ENCODE data around the gene KANSL1L. TPM values are rescaled to one million over a fixed set of nuclear protein-coding genes. Genes with fewer than 3 reads are reported as not detected.

KANSL1L gene
- total RNA-seq, 1 donor from 2014 or later = 39.6 TPM

- H3K27ac ChIP-seq = no peak overlapping the region
- H3K4me3 ChIP-seq = no peak overlapping the region
- no peak for TF ChIP-seq CTCF (IDR thresholded peaks at IDR 0.05)
- H3K36me3 ChIP-seq = peaks cover 8 to 22% of the 10 kb centered on the region in 2 donors
- intact Hi-C loops (cut with DNase I) = no loop called here
- no peaks in the 10 kb centered on the region for H3K27me3 ChIP-seq
- DNase-seq (ENCODE audit: low spot score in 2 of 2) = no peak
- no peaks in the 10 kb centered on the region for H3K9me3 ChIP-seq
- H3K4me1 ChIP-seq = peaks cover 0 to 6% of the 10 kb centered on the region in 2 donors
Observed at GRCh38 chr2:210159059-210159458, 12.2 kb downstream of the KANSL1L start.

GRCh38 chr2:210158236-210158635, 13.0 kb downstream of the KANSL1L start:
- no peaks in the 10 kb centered on the region for H3K27me3 ChIP-seq
- no peak overlapping the region for H3K4me3 ChIP-seq
- DNase-seq (ENCODE audit: low spot score in 2 of 2) = no peak
- H3K9me3 ChIP-seq = no peaks in the 10 kb centered on the region
- no peak overlapping the region for H3K27ac ChIP-seq
- intact Hi-C loops (cut with DNase I) = no loop called here
- TF ChIP-seq CTCF (IDR thresholded peaks at IDR 0.05) = no peak
- peaks cover 0 to 6% of the 10 kb centered on the region in 2 donors for H3K4me1 ChIP-seq
- H3K36me3 ChIP-seq = peaks cover 16 to 28% of the 10 kb centered on the region in 2 donors

- Histone ChIP-seq H3K9me3 (no peaks in the 10 kb centered on the region), H3K27me3 (no peaks in the 10 kb centered on the region), H3K36me3 (peaks cover 23 to 34% of the 10 kb centered on the region in 2 donors), H3K4me1 (no peaks in the 10 kb centered on the region), H3K4me3 (no peak overlapping the region), H3K27ac (no peak overlapping the region)
- no peak for TF ChIP-seq CTCF (IDR thresholded peaks at IDR 0.05)
- intact Hi-C loops (cut with DNase I) = no loop called here
- DNase-seq (ENCODE audit: low spot score in 2 of 2) = no peak
Observed at GRCh38 chr2:210157526-210157925, 13.7 kb downstream of the KANSL1L start.

- intact Hi-C loops (cut with DNase I) = no loop called here
- no peaks in the 10 kb centered on the region for H3K27me3 ChIP-seq
- no peak for DNase-seq (ENCODE audit: low spot score in 2 of 2)
- H3K36me3 ChIP-seq = peaks cover 35 to 72% of the 10 kb centered on the region in 2 donors
- H3K9me3 ChIP-seq = peaks cover 4 to 53% of the 10 kb centered on the region in 2 donors
- no peak for TF ChIP-seq CTCF (IDR thresholded peaks at IDR 0.05)
- no peak overlapping the region for H3K4me3 ChIP-seq
- no peaks in the 10 kb centered on the region for H3K4me1 ChIP-seq
- H3K27ac ChIP-seq = no peak overlapping the region
Observed at GRCh38 chr2:210147614-210148013, 23.6 kb downstream of the KANSL1L start.

- Histone ChIP-seq H3K36me3 (peaks cover 4 to 17% of the 10 kb centered on the region in 2 donors), H3K27me3 (no peaks in the 10 kb centered on the region), H3K9me3 (no peaks in the 10 kb centered on the region), H3K4me1 (no peaks in the 10 kb centered on the region), H3K4me3 (no peak overlapping the region), H3K27ac (no peak overlapping the region)
- intact Hi-C loops (cut with DNase I) = no loop called here
- no peak for TF ChIP-seq CTCF (IDR thresholded peaks at IDR 0.05)
- no peak for DNase-seq (ENCODE audit: low spot score in 2 of 2)
Observed at GRCh38 chr2:210132239-210132638, 39.0 kb downstream of the KANSL1L start.

- no peak for DNase-seq (ENCODE audit: low spot score in 2 of 2)
- Histone ChIP-seq H3K27me3 (no peaks in the 10 kb centered on the region), H3K36me3 (peaks cover 4 to 47% of the 10 kb centered on the region in 2 donors), H3K4me3 (no peak overlapping the region), H3K27ac (no peak overlapping the region), H3K9me3 (peaks cover 0 to 28% of the 10 kb centered on the region in 2 donors), H3K4me1 (no peaks in the 10 kb centered on the region)
- intact Hi-C loops (cut with DNase I) = no loop called here
- no peak for TF ChIP-seq CTCF (IDR thresholded peaks at IDR 0.05)
Observed at GRCh38 chr2:210128961-210129360, 42.2 kb downstream of the KANSL1L start.
